ENCODE data around the gene SLC22A15. TPM values are rescaled to one million over a fixed set of nuclear protein-coding genes. Genes with fewer than 3 reads are reported as not detected.

Gene SLC22A15
- polyA plus RNA-seq, 1 donor (not counting 4 experiments of a cell fraction or from before 2014, with no cell fraction given), result 14.9 TPM

GRCh38 chr1:116015679-116016078, 39.4 kb downstream of the SLC22A15 start:
- Histone ChIP-seq H2AFZ (ENCODE audit: control insufficient read depth, low read length) (no peak overlapping the region), H3K4me2 (ENCODE audit: control insufficient read depth, extremely low read depth, insufficient read depth, low read depth, low read length) (no peak overlapping the region), H3K36me3 (ENCODE audit: control insufficient read depth in 2 of 2, extremely low read depth in 1 of 2, insufficient read depth in 2 of 2, low read length in 2 of 2) (peaks cover 15 to 31% of the 10 kb centered on the region in 2 experiments), H4K20me1 (ENCODE audit: control insufficient read depth, extremely low read depth, insufficient read depth, low read length) (peaks cover 14% of the 10 kb centered on the region), H3K4me1 (ENCODE audit: control insufficient read depth, extremely low read depth, insufficient read depth, low read length) (no peaks in the 10 kb centered on the region), H3K27me3 (ENCODE audit: control insufficient read depth, extremely low read depth, insufficient read depth, low read length) (no peaks in the 10 kb centered on the region), H3K9me1 (ENCODE audit: control insufficient read depth, extremely low read depth, insufficient read depth, low read length) (no peaks in the 10 kb centered on the region), H3K4me3 (ENCODE audit: control insufficient read depth in 2 of 3, extremely low read depth in 1 of 3, insufficient read depth in 2 of 3, low read depth in 1 of 3, low read length in 3 of 3) (no peak overlapping the region), H3K79me2 (ENCODE audit: control insufficient read depth, insufficient read depth, low read length) (peaks cover 17% of the 10 kb centered on the region), H3K9ac (ENCODE audit: control insufficient read depth, extremely low read depth, insufficient read depth, low read length) (no peak overlapping the region), H3K9me3 (ENCODE audit: control insufficient read depth, low read depth, low read length) (no peaks in the 10 kb centered on the region), H3K27ac (ENCODE audit: control insufficient read depth, insufficient read depth, low read length) (no peak overlapping the region)
- DNase-seq (ENCODE audit: low read depth, low spot score) (no peak), FAIRE-seq (no peak)
- dilution Hi-C loops (cut with MboI; ENCODE audit: extremely low pct_ligation_motif_present, low sequenced_read_pairs), result no loop called here
- TF ChIP-seq CTCF (optimal IDR thresholded peaks at IDR 0.05 in 1 of 3, IDR thresholded peaks at IDR 0.05 in 1 of 3, conservative IDR thresholded peaks at IDR 0.05 in 1 of 3; ENCODE audit: extremely low read depth in 1 of 3, insufficient read depth in 2 of 3, low read length in 3 of 3), result no peak
- no peak for TF ChIP-seq EZH2 (IDR thresholded peaks at IDR 0.05; ENCODE audit: low read length)

- Histone ChIP-seq H3K27me3 (ENCODE audit: control insufficient read depth, extremely low read depth, insufficient read depth, low read length) (no peaks in the 10 kb centered on the region), H3K4me2 (ENCODE audit: control insufficient read depth, extremely low read depth, insufficient read depth, low read depth, low read length) (no peak overlapping the region), H3K4me1 (ENCODE audit: control insufficient read depth, extremely low read depth, insufficient read depth, low read length) (no peaks in the 10 kb centered on the region), H3K79me2 (ENCODE audit: control insufficient read depth, insufficient read depth, low read length) (peaks cover 10% of the 10 kb centered on the region), H2AFZ (ENCODE audit: control insufficient read depth, low read length) (no peak overlapping the region), H3K27ac (ENCODE audit: control insufficient read depth, insufficient read depth, low read length) (no peak overlapping the region), H3K36me3 (ENCODE audit: control insufficient read depth in 2 of 2, extremely low read depth in 1 of 2, insufficient read depth in 2 of 2, low read length in 2 of 2) (peaks cover 22 to 26% of the 10 kb centered on the region in 2 experiments), H3K9me1 (ENCODE audit: control insufficient read depth, extremely low read depth, insufficient read depth, low read length) (no peaks in the 10 kb centered on the region), H3K9ac (ENCODE audit: control insufficient read depth, extremely low read depth, insufficient read depth, low read length) (no peak overlapping the region), H3K9me3 (ENCODE audit: control insufficient read depth, low read depth, low read length) (no peaks in the 10 kb centered on the region), H3K4me3 (ENCODE audit: control insufficient read depth in 2 of 3, extremely low read depth in 1 of 3, insufficient read depth in 2 of 3, low read depth in 1 of 3, low read length in 3 of 3) (no peak overlapping the region), H4K20me1 (ENCODE audit: control insufficient read depth, extremely low read depth, insufficient read depth, low read length) (peaks cover 8% of the 10 kb centered on the region)
- TF ChIP-seq EZH2 (IDR thresholded peaks at IDR 0.05; ENCODE audit: low read length), result no peak
- TF ChIP-seq CTCF (optimal IDR thresholded peaks at IDR 0.05 in 1 of 3, IDR thresholded peaks at IDR 0.05 in 1 of 3, conservative IDR thresholded peaks at IDR 0.05 in 1 of 3; ENCODE audit: extremely low read depth in 1 of 3, insufficient read depth in 2 of 3, low read length in 3 of 3), result no peak
- DNase-seq (ENCODE audit: low read depth, low spot score), result no peak
- dilution Hi-C loops (cut with MboI; ENCODE audit: extremely low pct_ligation_motif_present, low sequenced_read_pairs), result no loop called here
- FAIRE-seq, result no peak
Measured at GRCh38 chr1:116018007-116018406, 41.7 kb downstream of the SLC22A15 start.

Data from keratinocyte (primary cell).